Tibial nerve (tissue), 4 donors: Measurements from ENCODE around the gene CASTOR1.

Source experiments
- CTCF ChIP-seq, 5 experiments: fragments of 200-600 bp in 3 of 5; fragments of 450-650 bp in 2 of 5; sonication (generic) in 3 of 5; IDR thresholded peaks; one replicate each; pipeline ENCODE4 v1.5.1; 2016 to 2019; ENCODE audit warnings: antibody characterized with exemption in 5 of 5, mild to moderate bottlenecking in 3 of 5, moderate library complexity in 2 of 5
- EP300 ChIP-seq, 2 donors: sonication (generic); formaldehyde crosslinking; IDR thresholded peaks; one replicate each; pipeline ENCODE4 v1.6.1; 2017; ENCODE audit warnings: antibody characterized with exemption in 2 of 2, mild to moderate bottlenecking in 1 of 2
- POLR2A ChIP-seq, 2 donors: fragments of 450-650 bp; IDR thresholded peaks; one replicate each; pipeline ENCODE4 v1.6.1; 2017; ENCODE audit warnings: antibody characterized with exemption in 2 of 2, mild to moderate bottlenecking in 2 of 2, moderate library complexity in 2 of 2

GRCh38 chr22:30272781-30273601 lies 16.3 kb downstream of the CASTOR1 start:
- TF ChIP-seq CTCF (IDR thresholded peaks at IDR 0.05) (no peak), POLR2A (IDR thresholded peaks at IDR 0.05) (no peak), EP300 (IDR thresholded peaks at IDR 0.05) (no peak)
